Measurements from ENCODE around the gene GANAB. TPM values are rescaled to one million over a fixed set of nuclear protein-coding genes. Genes with fewer than 3 reads are reported as not detected.
A peak's percentile ranks its signal among the peaks of the same experiment; 100 is the strongest.
"Not testable (repeated sequence)": the region's sequence is repeated elsewhere in the genome, so short reads cannot be mapped to it uniquely, and the experiment has no call there.

Gene GANAB
- total and polyA plus RNA-seq, 2 experiments from 2014 or later, result 224 to 312 TPM

- H3K27ac ChIP-seq, result no peak overlapping the region; the same call in 1 of the 2 replicates
- no peak overlapping the region for H3K4me3 ChIP-seq
- peaks cover 18% of the 10 kb centered on the region for H3K4me1 ChIP-seq (ENCODE audit: insufficient read depth)
Measured at GRCh38 chr11:62676698-62677097, 30.3 kb upstream of the GANAB start.

DNA sequence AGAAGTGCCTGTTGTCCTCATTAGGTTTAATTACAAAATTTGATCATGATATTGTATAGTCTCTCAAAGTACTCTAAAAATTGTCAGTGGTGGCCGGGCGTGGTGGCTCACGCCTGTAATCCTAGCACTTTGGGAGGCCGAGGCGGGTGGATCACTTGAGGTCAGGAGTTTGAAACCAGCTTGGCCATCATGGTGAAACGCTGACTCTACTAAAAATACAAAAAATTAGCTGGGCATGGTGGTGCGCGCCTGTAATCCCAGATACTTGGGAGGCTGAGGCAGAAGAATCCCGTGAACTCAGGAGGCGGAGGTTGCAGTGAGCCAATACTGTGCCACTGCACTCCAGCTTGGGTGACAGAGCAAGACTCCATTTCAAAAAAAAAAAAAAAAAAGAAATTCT, 29.0 kb upstream of the GANAB start:
- in situ Hi-C loops (cut with MboI), result loop anchor here (25.0 kb wide), 1 partner anchor 288 kb away; no protein-coding TSS in a partner anchor
- H3K27ac ChIP-seq; H3K9ac ChIP-seq; H3K4me3 ChIP-seq; H3K4me2 ChIP-seq (ENCODE audit: unreplicated experiment); H3K27me3 ChIP-seq (replicated peaks; ENCODE audit: insufficient read depth); H3K9me3 ChIP-seq (ENCODE audit: low read depth); DNase-seq; H4K20me1 ChIP-seq (ENCODE audit: insufficient read depth); H2AFZ ChIP-seq; H3K9me2 ChIP-seq (ENCODE audit: insufficient read depth): not testable (repeated sequence)
- H3F3A ChIP-seq (ENCODE audit: insufficient read depth), result peaks cover 28% of the 10 kb centered on the region
- peaks cover 71% of the 10 kb centered on the region for H3K79me2 ChIP-seq (ENCODE audit: insufficient read depth)
- peaks cover 10% of the 10 kb centered on the region; the same call in 1 of the 2 replicates for H3K36me3 ChIP-seq (ENCODE audit: low read depth)
- peaks cover 15% of the 10 kb centered on the region for H3K4me1 ChIP-seq (ENCODE audit: insufficient read depth)
- 92 to 96% methylated on average over 10 of the region's 10 CpGs for WGBS, 2 experiments (ENCODE audit: low coverage in 1 of 2, low lambda C conversion rate in 2 of 2, missing lambda C conversion rate in 2 of 2)

More at GRCh38 chr11:62676698-62677097, 30.3 kb upstream of the GANAB start:
- no peaks in the 10 kb centered on the region for H3K9me3 ChIP-seq (ENCODE audit: low read depth)
- H3F3A ChIP-seq (ENCODE audit: insufficient read depth), result peaks cover 31% of the 10 kb centered on the region
- H3K79me2 ChIP-seq (ENCODE audit: insufficient read depth), result peaks cover 64% of the 10 kb centered on the region
- peaks cover 10% of the 10 kb centered on the region; the same call in 1 of the 2 replicates for H3K36me3 ChIP-seq (ENCODE audit: low read depth)
- H3K27me3 ChIP-seq (replicated peaks; ENCODE audit: insufficient read depth), result no peaks in the 10 kb centered on the region
- 30 to 36% methylated on average over 6 of the region's 6 CpGs for WGBS, 2 experiments (ENCODE audit: low coverage in 1 of 2, low lambda C conversion rate in 2 of 2, missing lambda C conversion rate in 2 of 2)
- no peaks in the 10 kb centered on the region for H3K9me2 ChIP-seq (ENCODE audit: insufficient read depth)
- in situ Hi-C loops (cut with MboI), result loop anchor here (25.0 kb wide), 1 partner anchor 289 kb away; no protein-coding TSS in a partner anchor
- DNase-seq, result peak; percentile 47
- peak overlapping the region; percentile 93 for H3K9ac ChIP-seq
- TF ChIP-seq EZH2phosphoT487 (IDR thresholded peaks at IDR 0.05; ENCODE audit: insufficient read depth, low read depth) (no peak), EZH2 (IDR thresholded peaks at IDR 0.05; ENCODE audit: insufficient read depth, poor library complexity, severe bottlenecking) (no peak)
- no peak overlapping the region for H2AFZ ChIP-seq
- no peak overlapping the region for H3K4me2 ChIP-seq (ENCODE audit: unreplicated experiment)
- H4K20me1 ChIP-seq (ENCODE audit: insufficient read depth), result no peaks in the 10 kb centered on the region

- Histone ChIP-seq H3K4me1 (ENCODE audit: insufficient read depth) (peaks cover 14% of the 10 kb centered on the region), H3K27me3 (replicated peaks; ENCODE audit: insufficient read depth) (no peaks in the 10 kb centered on the region), H3K27ac (peak overlapping the region; percentile 85), H3K79me2 (ENCODE audit: insufficient read depth) (peaks cover 70% of the 10 kb centered on the region), H3K9me3 (ENCODE audit: low read depth) (no peaks in the 10 kb centered on the region), H3K4me2 (ENCODE audit: unreplicated experiment) (peak overlapping the region; percentile 83), H3F3A (ENCODE audit: insufficient read depth) (peaks cover 33% of the 10 kb centered on the region), H3K4me3 (peak overlapping the region; percentile 85), H3K9ac (peak overlapping the region; percentile 89; the same call in 1 of the 2 replicates), H4K20me1 (ENCODE audit: insufficient read depth) (no peaks in the 10 kb centered on the region), H3K9me2 (ENCODE audit: insufficient read depth) (no peaks in the 10 kb centered on the region), H3K36me3 (ENCODE audit: low read depth) (peaks cover 10% of the 10 kb centered on the region; the same call in 1 of the 2 replicates), H2AFZ (no peak overlapping the region)
- TF ChIP-seq EZH2phosphoT487 (IDR thresholded peaks at IDR 0.05; ENCODE audit: insufficient read depth, low read depth) (no peak), EZH2 (IDR thresholded peaks at IDR 0.05; ENCODE audit: insufficient read depth, poor library complexity, severe bottlenecking) (no peak)
- DNase-seq, result peak; percentile 62
- in situ Hi-C loops (cut with MboI), result no loop called here
- 92 to 93% methylated on average over 2 of the region's 2 CpGs for WGBS, 2 experiments (ENCODE audit: low coverage in 1 of 2, low lambda C conversion rate in 2 of 2, missing lambda C conversion rate in 2 of 2)
Measured at GRCh38 chr11:62673196-62673525, 26.7 kb upstream of the GANAB start.

DNA sequence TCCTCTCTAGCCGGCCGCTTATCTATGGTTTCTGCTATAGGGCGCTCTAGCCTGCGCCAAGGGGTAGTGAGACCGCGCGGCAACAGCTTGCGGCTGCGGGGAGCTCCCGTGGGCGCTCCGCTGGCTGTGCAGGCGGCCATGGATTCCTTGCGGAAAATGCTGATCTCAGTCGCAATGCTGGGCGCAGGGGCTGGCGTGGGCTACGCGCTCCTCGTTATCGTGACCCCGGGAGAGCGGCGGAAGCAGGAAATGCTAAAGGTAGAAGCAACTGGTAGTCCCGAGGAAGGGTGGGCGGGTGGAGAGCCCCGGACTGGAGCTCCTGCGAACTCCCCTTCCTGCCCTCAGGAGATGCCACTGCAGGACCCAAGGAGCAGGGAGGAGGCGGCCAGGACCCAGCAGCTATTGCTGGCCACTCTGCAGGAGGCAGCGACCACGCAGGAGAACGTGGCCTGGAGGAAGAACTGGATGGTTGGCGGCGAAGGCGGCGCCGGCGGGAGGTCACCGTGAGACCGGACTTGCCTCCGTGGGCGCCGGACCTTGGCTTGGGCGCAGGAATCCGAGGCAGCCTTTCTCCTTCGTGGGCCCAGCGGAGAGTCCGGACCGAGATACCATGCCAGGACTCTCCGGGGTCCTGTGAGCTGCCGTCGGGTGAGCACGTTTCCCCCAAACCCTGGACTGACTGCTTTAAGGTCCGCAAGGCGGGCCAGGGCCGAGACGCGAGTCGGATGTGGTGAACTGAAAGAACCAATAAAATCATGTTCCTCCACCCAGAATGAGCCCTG, 25.4 kb upstream of the GANAB start, which contains the start of the genes LBHD1 and UQCC3:
Gene LBHD1 (minus strand): TSS at position 660 of the 782 bp plus-strand sequence. CDS start 2,236 bp downstream, outside the sequence.
Gene UQCC3 (plus strand): TSS at position 66 of the 782 bp plus-strand sequence. CDS start 73 bp downstream, at position 139.
- peak within 1 kb of the TSS; percentile 85 for H3K4me3 ChIP-seq
- peak within 1 kb of the TSS; percentile 83 for H3K4me2 ChIP-seq (ENCODE audit: unreplicated experiment)
- H3K9me2 ChIP-seq (ENCODE audit: insufficient read depth), result no peaks in the 10 kb centered on the region
- H3K9me3 ChIP-seq (ENCODE audit: low read depth), result no peaks in the 10 kb centered on the region
- H3K36me3 ChIP-seq (ENCODE audit: low read depth), result peaks cover 4% of the 10 kb centered on the region; the same call in 1 of the 2 replicates
- H3K27ac ChIP-seq, result peak within 1 kb of the TSS; percentile 85
- H2AFZ ChIP-seq, result peak within 1 kb of the TSS; percentile 84
- H3F3A ChIP-seq (ENCODE audit: insufficient read depth), result peaks cover 39% of the 10 kb centered on the region
- peaks cover 69% of the 10 kb centered on the region for H3K79me2 ChIP-seq (ENCODE audit: insufficient read depth)
- peaks cover 12% of the 10 kb centered on the region for H3K4me1 ChIP-seq (ENCODE audit: insufficient read depth)
- no peak for TF ChIP-seq EZH2 (IDR thresholded peaks at IDR 0.05; ENCODE audit: insufficient read depth, poor library complexity, severe bottlenecking)
- TF ChIP-seq EZH2phosphoT487 (IDR thresholded peaks at IDR 0.05; ENCODE audit: insufficient read depth, low read depth), result no peak
- in situ Hi-C loops (cut with MboI), result no loop called here
- H4K20me1 ChIP-seq (ENCODE audit: insufficient read depth), result no peaks in the 10 kb centered on the region
- WGBS, 2 experiments (ENCODE audit: low coverage in 1 of 2, low lambda C conversion rate in 2 of 2, missing lambda C conversion rate in 2 of 2), result 1% methylated on average over 57 to 58 of the region's 59 CpGs
- no peaks in the 10 kb centered on the region for H3K27me3 ChIP-seq (replicated peaks; ENCODE audit: insufficient read depth)
- H3K9ac ChIP-seq, result peak within 1 kb of the TSS; percentile 89
- DNase-seq, result peak; percentile 91
